SK-N-SH (cell line): ENCODE results near the gene UGP2. TPM values are rescaled to one million over a fixed set of nuclear protein-coding genes. Genes with fewer than 3 reads are reported as not detected.

Experiments used
- CTCF ChIA-PET: fragments of 300-600, 350-600 bp; formaldehyde crosslinking; extraction: SDS; loops from one replicate; lab custom pipeline; 2021; lab: Yijun Ruan, JAX
- POLR2A ChIA-PET: fragments of 350-600 bp; sonication (Branson Sonifier 250); formaldehyde crosslinking; extraction: SDS; loops from one replicate; lab custom pipeline; 2020; ENCODE audit warnings: antibody characterized with exemption, inconsistent platforms; lab: Yijun Ruan, JAX
- DNase-seq: peaks from one replicate; pipeline ENCODE4 v3.0.0; 2012
- H2AFZ ChIP-seq: fragments of 200-600 bp; sonication (generic); 2 replicates; pipeline ENCODE4 v1.8.1; 2016; ENCODE audit warnings: antibody characterized with exemption, mild to moderate bottlenecking, low read depth
- H3F3A ChIP-seq: fragments of 200-600 bp; sonication (generic); replicated peaks from 2 replicates; pipeline ENCODE3; 2016; ENCODE audit warnings: antibody characterized with exemption, mild to moderate bottlenecking; ENCODE audit not compliant: insufficient read depth
- H3K27ac ChIP-seq, 2 experiments: fragments of 200-500 bp in 1 of 2; fragments of 200-600 bp in 1 of 2; sonication (Bioruptor generic) in 1 of 2; sonication (generic), shearing (Covaris generic) in 1 of 2; 2 replicates each; pipeline versions ENCODE4 v1.5.1 to v1.6.1; 2014 to 2016; ENCODE audit warnings: low read depth in 2 of 2, inconsistent platforms in 1 of 2, low read length in 1 of 2, mild to moderate bottlenecking in 1 of 2, mixed read lengths in 1 of 2
- H3K27me3 ChIP-seq: fragments of 200-600 bp; sonication (generic), shearing (Covaris generic); 2 replicates; pipeline ENCODE4 v1.6.1; 2016; ENCODE audit warnings: mixed run types; ENCODE audit not compliant: insufficient read depth
- H3K36me3 ChIP-seq, 2 experiments: fragments of 200-500 bp in 1 of 2; fragments of 200-600 bp in 1 of 2; sonication (Bioruptor generic) in 1 of 2; sonication (generic) in 1 of 2; replicated peaks in 1 of 2; 2 replicates each; pipeline versions ENCODE3 to v1.5.1; 2014 to 2016; ENCODE audit warnings: low read length in 1 of 2, mild to moderate bottlenecking in 1 of 2; ENCODE audit not compliant: insufficient read depth in 2 of 2, control insufficient read depth in 1 of 2
- H3K4me1 ChIP-seq, 2 experiments: fragments of 200-500 bp in 1 of 2; fragments of 200-600 bp in 1 of 2; sonication (Bioruptor generic) in 1 of 2; sonication (generic), shearing (Covaris generic) in 1 of 2; 2 replicates each; pipeline versions ENCODE4 v1.5.1 to v1.6.1; 2014 to 2016; ENCODE audit warnings: low read depth in 1 of 2, low read length in 1 of 2, mixed run types in 1 of 2; ENCODE audit not compliant: insufficient read depth in 2 of 2, control insufficient read depth in 1 of 2
- H3K4me2 ChIP-seq: fragments of 200-600 bp; sonication (generic), shearing (Covaris generic); 2 replicates; pipeline ENCODE4 v1.6.1; 2017; ENCODE audit warnings: mixed run types
- H3K4me3 ChIP-seq, 2 experiments: fragments of 200-500 bp in 1 of 2; fragments of 200-600 bp in 1 of 2; sonication (Bioruptor generic) in 1 of 2; sonication (generic), shearing (Covaris generic) in 1 of 2; 2 replicates each; pipeline versions ENCODE4 v1.5.1 to v1.8.1; 2014 to 2016; ENCODE audit warnings: low read depth in 2 of 2, inconsistent platforms in 1 of 2, low read length in 1 of 2, mild to moderate bottlenecking in 1 of 2, mixed read lengths in 1 of 2, moderate library complexity in 1 of 2
- H3K79me2 ChIP-seq: fragments of 200-600 bp; sonication (generic); 2 replicates; pipeline ENCODE4 v1.8.1; 2017; ENCODE audit warnings: mild to moderate bottlenecking; ENCODE audit not compliant: insufficient read depth
- H3K9ac ChIP-seq: fragments of 200-600 bp; sonication (generic); 2 replicates; pipeline ENCODE4 v1.6.1; 2017; ENCODE audit warnings: mixed run types
- H3K9me2 ChIP-seq: fragments of 200-600 bp; sonication (generic); 2 replicates; pipeline ENCODE4 v1.6.1; 2017; ENCODE audit warnings: mixed run types
- H3K9me3 ChIP-seq: fragments of 200-600 bp; sonication (generic); 2 replicates; pipeline ENCODE4 v1.6.1; 2017; ENCODE audit warnings: mixed run types, mild to moderate bottlenecking, moderate library complexity
- H4K20me1 ChIP-seq: fragments of 200-600 bp; sonication (generic); 2 replicates; pipeline ENCODE4 v1.6.1; 2017; ENCODE audit warnings: mild to moderate bottlenecking, mixed run types; ENCODE audit not compliant: insufficient read depth
- CHD2 ChIP-seq: fragments of 150-350 bp; IDR thresholded peaks from 2 replicates; pipeline ENCODE4 v1.6.1; 2018; ENCODE audit warnings: low read length; ENCODE audit not compliant: partially characterized antibody
- CTCF ChIP-seq: fragments of 200-600 bp; sonication (generic); IDR thresholded peaks from 2 replicates; pipeline ENCODE4 v1.6.1; 2017; ENCODE audit warnings: antibody characterized with exemption, mild to moderate bottlenecking, moderate library complexity
- EP300 ChIP-seq, 2 experiments: IDR thresholded peaks; 2 replicates each; pipeline versions ENCODE4 v1.4.0 to v1.6.1; 2012; ENCODE audit warnings: borderline replicate concordance in 1 of 2, low read depth in 1 of 2, low read length in 1 of 2
- EZH2phosphoT487 ChIP-seq: fragments of 200-600 bp; sonication (generic); IDR thresholded peaks from 2 replicates; pipeline ENCODE4 v1.6.1; 2017; ENCODE audit warnings: low read depth, mixed run types, mild to moderate bottlenecking, antibody characterized with exemption, moderate library complexity, borderline replicate concordance
- FOXJ3 ChIP-seq: sonication (generic); formaldehyde crosslinking; IDR thresholded peaks from 2 replicates; pipeline ENCODE4 v1.5.1; 2020; ENCODE audit warnings: mild to moderate bottlenecking, missing genetic modification reagents
- FOXM1 ChIP-seq: IDR thresholded peaks from 2 replicates; pipeline ENCODE4 v1.4.0; 2012; ENCODE audit warnings: low read depth, mild to moderate bottlenecking
- GATA2 ChIP-seq: sonication (generic); formaldehyde crosslinking; IDR thresholded peaks from 2 replicates; pipeline ENCODE4 v1.5.0; 2020; ENCODE audit warnings: mild to moderate bottlenecking, missing genetic modification reagents
- MEF2A ChIP-seq: IDR thresholded peaks from 2 replicates; pipeline ENCODE4 v1.4.0; 2012; ENCODE audit warnings: low read depth, borderline replicate concordance
- NRF1 ChIP-seq: IDR thresholded peaks from 2 replicates; pipeline ENCODE4 v1.6.1; 2012; ENCODE audit warnings: low read depth, mild to moderate bottlenecking, low read length
- POLR2AphosphoS5 ChIP-seq: IDR thresholded peaks from 2 replicates; pipeline ENCODE4 v1.6.1; 2012; ENCODE audit warnings: low read depth, low read length
- RCOR1 ChIP-seq: fragments of 150-350 bp; IDR thresholded peaks from 2 replicates; pipeline ENCODE4 v1.6.1; 2017; ENCODE audit warnings: antibody characterized with exemption, low read length
- RFX5 ChIP-seq: IDR thresholded peaks from 2 replicates; pipeline ENCODE4 v1.6.1; 2012; ENCODE audit warnings: mild to moderate bottlenecking, improper control_type of control experiment, low read length
- RXRA ChIP-seq: IDR thresholded peaks from 2 replicates; pipeline ENCODE4 v1.4.0; 2012; ENCODE audit warnings: low read depth, mild to moderate bottlenecking, borderline replicate concordance
- TAF1 ChIP-seq: IDR thresholded peaks from 2 replicates; pipeline ENCODE4 v1.6.1; 2012; ENCODE audit warnings: low read depth, mild to moderate bottlenecking, low read length, moderate library complexity, borderline replicate concordance
- TCF12 ChIP-seq: IDR thresholded peaks from 2 replicates; pipeline ENCODE4 v1.4.0; 2012
- TEAD4 ChIP-seq: IDR thresholded peaks from 2 replicates; pipeline ENCODE4 v1.4.0; 2012; ENCODE audit warnings: mild to moderate bottlenecking, borderline replicate concordance; ENCODE audit not compliant: insufficient read depth
- WGBS: methylation state at CpG from one replicate; pipeline ENCODE4 v1.1.6; 2017; ENCODE audit warnings: low lambda C conversion rate; 5-methylcytosine and 5-hydroxymethylcytosine counted together
- polyA plus RNA-seq, 3 experiments: library from polyadenylated mRNA; depleted of rRNA; stranded (reverse); fragments of >200 nt; gene quantifications; 2 replicates each; pipeline ENCODE4 v1.2.3, GENCODE V29; 2012
- TF ChIP-seq, protein P1 (sequence below): IDR thresholded peaks from 2 replicates; pipeline ENCODE4 v1.4.0; 2012; ENCODE audit warnings: low read depth
- TF ChIP-seq, protein P2 (sequence below): IDR thresholded peaks from 2 replicates; pipeline ENCODE4 v1.6.1; 2012; ENCODE audit warnings: mild to moderate bottlenecking, low read depth, low read length, moderate library complexity

UGP2 gene
- polyA plus RNA-seq, 1 of the 3 experiments (the other 2 are of a cell fraction): 30.1 TPM

GRCh38 chr2:63878486-63878885 lies 36.8 kb downstream of the UGP2 start:
- Histone ChIP-seq H3K4me1 (no peaks in the 10 kb centered on the region; a peak in 1 of 4 replicates), H3K9me3 (no peaks in the 10 kb centered on the region), H3K4me3 (no peak overlapping the region), H2AFZ (no peak overlapping the region), H3K4me2 (no peak overlapping the region), H3K27me3 (no peaks in the 10 kb centered on the region), H3K36me3 (peaks cover 35 to 48% of the 10 kb centered on the region in 2 experiments), H3F3A (no peaks in the 10 kb centered on the region), H4K20me1 (no peaks in the 10 kb centered on the region), H3K9me2 (no peaks in the 10 kb centered on the region), H3K27ac (no peak overlapping the region), H3K9ac (no peak overlapping the region), H3K79me2 (peaks cover 20% of the 10 kb centered on the region; the same call in 1 of the 2 replicates)
- ChIA-PET POLR2A (no interaction called here), CTCF (interaction anchor here (1.2 to 1.8 kb wide), 2 partner anchors 15 to 180 kb away, joined by 4 to 5 read pairs; no protein-coding TSS in a partner anchor)
- 75% methylated on average over 1 of the region's 1 CpG for WGBS
- DNase-seq: no peak
- TF ChIP-seq CTCF: no peak
- TF ChIP-seq EP300 (IDR thresholded peaks at IDR 0.05; ENCODE audit: borderline replicate concordance in 1 of 2, low read depth in 1 of 2, low read length in 1 of 2): no peak
- TF ChIP-seq CHD2: no peak
- TF ChIP-seq GATA2 (CRISPR knock-in tag): no peak
- no peak for TF ChIP-seq FOXJ3
- no peak for TF ChIP-seq RXRA
- TF ChIP-seq TEAD4: no peak
- TF ChIP-seq, protein P1, sequence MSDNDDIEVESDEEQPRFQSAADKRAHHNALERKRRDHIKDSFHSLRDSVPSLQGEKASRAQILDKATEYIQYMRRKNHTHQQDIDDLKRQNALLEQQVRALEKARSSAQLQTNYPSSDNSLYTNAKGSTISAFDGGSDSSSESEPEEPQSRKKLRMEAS: no peak
- TF ChIP-seq RFX5: no peak
- TF ChIP-seq, protein P2, sequence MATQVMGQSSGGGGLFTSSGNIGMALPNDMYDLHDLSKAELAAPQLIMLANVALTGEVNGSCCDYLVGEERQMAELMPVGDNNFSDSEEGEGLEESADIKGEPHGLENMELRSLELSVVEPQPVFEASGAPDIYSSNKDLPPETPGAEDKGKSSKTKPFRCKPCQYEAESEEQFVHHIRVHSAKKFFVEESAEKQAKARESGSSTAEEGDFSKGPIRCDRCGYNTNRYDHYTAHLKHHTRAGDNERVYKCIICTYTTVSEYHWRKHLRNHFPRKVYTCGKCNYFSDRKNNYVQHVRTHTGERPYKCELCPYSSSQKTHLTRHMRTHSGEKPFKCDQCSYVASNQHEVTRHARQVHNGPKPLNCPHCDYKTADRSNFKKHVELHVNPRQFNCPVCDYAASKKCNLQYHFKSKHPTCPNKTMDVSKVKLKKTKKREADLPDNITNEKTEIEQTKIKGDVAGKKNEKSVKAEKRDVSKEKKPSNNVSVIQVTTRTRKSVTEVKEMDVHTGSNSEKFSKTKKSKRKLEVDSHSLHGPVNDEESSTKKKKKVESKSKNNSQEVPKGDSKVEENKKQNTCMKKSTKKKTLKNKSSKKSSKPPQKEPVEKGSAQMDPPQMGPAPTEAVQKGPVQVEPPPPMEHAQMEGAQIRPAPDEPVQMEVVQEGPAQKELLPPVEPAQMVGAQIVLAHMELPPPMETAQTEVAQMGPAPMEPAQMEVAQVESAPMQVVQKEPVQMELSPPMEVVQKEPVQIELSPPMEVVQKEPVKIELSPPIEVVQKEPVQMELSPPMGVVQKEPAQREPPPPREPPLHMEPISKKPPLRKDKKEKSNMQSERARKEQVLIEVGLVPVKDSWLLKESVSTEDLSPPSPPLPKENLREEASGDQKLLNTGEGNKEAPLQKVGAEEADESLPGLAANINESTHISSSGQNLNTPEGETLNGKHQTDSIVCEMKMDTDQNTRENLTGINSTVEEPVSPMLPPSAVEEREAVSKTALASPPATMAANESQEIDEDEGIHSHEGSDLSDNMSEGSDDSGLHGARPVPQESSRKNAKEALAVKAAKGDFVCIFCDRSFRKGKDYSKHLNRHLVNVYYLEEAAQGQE: no peak
- no peak for TF ChIP-seq TCF12
- no peak for TF ChIP-seq POLR2AphosphoS5
- no peak for TF ChIP-seq EZH2phosphoT487
- TF ChIP-seq TAF1: no peak
- TF ChIP-seq FOXM1: no peak
- no peak for TF ChIP-seq NRF1
- TF ChIP-seq RCOR1: no peak
- TF ChIP-seq MEF2A: no peak
